ENCODE data around the gene HSP90AB1.

HSP90AB1 gene

GRCh38 chr6:44267252-44267651 is 20.4 kb downstream of the HSP90AB1 start:
- TF ChIP-seq CTCF (IDR thresholded peaks at IDR 0.05) = no peak

GRCh38 chr6:44268095-44268628 is 21.3 kb downstream of the HSP90AB1 start:
- peak; percentile 84 for TF ChIP-seq CTCF (IDR thresholded peaks at IDR 0.05)

- TF ChIP-seq CTCF (IDR thresholded peaks at IDR 0.05) = no peak
Measured at GRCh38 chr6:44269178-44269920, 22.4 kb downstream of the HSP90AB1 start.

GRCh38 chr6:44269921-44270525 is 23.1 kb downstream of the HSP90AB1 start, which contains the start of gene TMEM151B:
Gene TMEM151B (plus strand): TSS chr6:44270450. CDS start chr6:44270743, 293 bp downstream.
- no peak for TF ChIP-seq CTCF (IDR thresholded peaks at IDR 0.05)

GRCh38 chr6:44270526-44271405 is 23.9 kb downstream of the HSP90AB1 start:
- TF ChIP-seq CTCF (IDR thresholded peaks at IDR 0.05) = no peak

- no peak for TF ChIP-seq CTCF (IDR thresholded peaks at IDR 0.05)
Measured at GRCh38 chr6:44271406-44271723, 24.5 kb downstream of the HSP90AB1 start.

- no peak for TF ChIP-seq CTCF (IDR thresholded peaks at IDR 0.05)
Measured at GRCh38 chr6:44271914-44272313, 25.0 kb downstream of the HSP90AB1 start.
